ENCODE measurements around the gene MAK. TPM values are rescaled to one million over a fixed set of nuclear protein-coding genes. Genes with fewer than 3 reads are reported as not detected.

Gene MAK
- total RNA-seq, 1 experiment from 2014 or later = 0.20 TPM

- peaks cover 0 to 10% (median 7%) of the 10 kb centered on the region in 3 experiments; a peak in 4 of 7 replicates for H3K36me3 Mint-ChIP-seq (ENCODE audit: insufficient read depth in 1 of 3, low read depth in 3 of 3)
- peaks cover 13% of the 10 kb centered on the region for H3K23me2 ChIP-seq (ENCODE audit: insufficient read length, low read depth, low read length, poor library complexity, severe bottlenecking)
- H3K18ac ChIP-seq (ENCODE audit: insufficient read length, low read depth, low read length) = peak overlapping the region; percentile 81
- WGBS (ENCODE audit: extremely low coverage, insufficient read length, low lambda C conversion rate) = no CpG with 5 or more reads among the region's 22 CpGs
- H3K9me3 Mint-ChIP-seq = peaks cover 4 to 6% of the 10 kb centered on the region in 2 experiments; a peak in 3 of 5 replicates
- H4K91ac ChIP-seq (ENCODE audit: insufficient read length, low read depth, low read length) = no peak overlapping the region
- H2BK5ac ChIP-seq (ENCODE audit: insufficient read length, low read length) = no peak overlapping the region
- no peak overlapping the region for H3K23ac ChIP-seq (ENCODE audit: insufficient read length, low read depth, low read length)
- H3K4me1 Mint-ChIP-seq = peaks cover 14 to 16% of the 10 kb centered on the region in 2 experiments
- H3K79me1 ChIP-seq (ENCODE audit: insufficient read depth, low read depth, low read length, poor library complexity, severe bottlenecking) = no peaks in the 10 kb centered on the region
- no peak overlapping the region for H2BK12ac ChIP-seq (ENCODE audit: insufficient read length, low read depth, low read length)
- peak overlapping the region; percentile 52 for H3K9ac ChIP-seq (ENCODE audit: extremely low read depth, insufficient read length, low read length)
- no peak overlapping the region for H2BK20ac ChIP-seq (ENCODE audit: low read depth, low read length, poor library complexity, severe bottlenecking)
- H3K9me3 ChIP-seq (ENCODE audit: control insufficient read depth, low read depth, low read length) = no peaks in the 10 kb centered on the region
- no peak overlapping the region for H2BK120ac ChIP-seq (ENCODE audit: low read depth, low read length, poor library complexity, severe bottlenecking)
- H2BK15ac ChIP-seq (ENCODE audit: low read depth, low read length) = no peak overlapping the region
- H2AFZ ChIP-seq (ENCODE audit: low read length) = peak overlapping the region; percentile 41
- H2AK5ac ChIP-seq (ENCODE audit: insufficient read length, low read length) = no peak overlapping the region
- H3K4me1 ChIP-seq (ENCODE audit: insufficient read depth, low read length) = no peaks in the 10 kb centered on the region
- peak overlapping the region; percentile 84; the same call in 1 of the 2 replicates for H3K14ac ChIP-seq (ENCODE audit: insufficient read depth, low read length)
- no peak overlapping the region for H4K5ac ChIP-seq (ENCODE audit: insufficient read length, low read depth, low read length)
- H3K79me2 ChIP-seq (ENCODE audit: insufficient read depth, low read length) = no peaks in the 10 kb centered on the region; the same call in 1 of the 2 replicates
- H3K27ac Mint-ChIP-seq = no peak overlapping the region
- H4K20me1 ChIP-seq (ENCODE audit: control insufficient read depth, insufficient read depth, insufficient read length) = no peaks in the 10 kb centered on the region
- H3K27me3 Mint-ChIP-seq (ENCODE audit: low read depth) = peaks cover 46% of the 10 kb centered on the region
- H3K4me3 Mint-ChIP-seq = peak overlapping the region; percentile 77 to 85
- no peak for DNase-seq
- TF ChIP-seq CTCF (conservative IDR thresholded peaks at IDR 0.05) = no peak
- no peak overlapping the region for H3K27ac ChIP-seq (ENCODE audit: insufficient read length, low read depth, low read length)
- no peak overlapping the region for H3K56ac ChIP-seq (ENCODE audit: insufficient read length, low read depth, low read length)
- no peak overlapping the region for H4K8ac ChIP-seq (replicated peaks; ENCODE audit: insufficient read length, low read depth, low read length)
- H3K4ac ChIP-seq (ENCODE audit: low read depth, low read length) = no peak overlapping the region
- no peaks in the 10 kb centered on the region for H3K27me3 ChIP-seq (ENCODE audit: insufficient read depth, low read length)
- H3T11ph ChIP-seq (ENCODE audit: low read length) = no peak overlapping the region
- H3K4me2 ChIP-seq (ENCODE audit: insufficient read depth, insufficient read length, low read length) = peak overlapping the region; percentile 86
Measured at GRCh38 chr6:10837622-10837994, 731 bp downstream of the MAK start.
